DMS79 (cell line): Measurements from ENCODE around the gene SDC3.

ENCODE experiments used
- DNase-seq: peaks from one replicate; lab custom pipeline; 2025; lab: John Stamatoyannopoulos, UW

Gene SDC3

DNA sequence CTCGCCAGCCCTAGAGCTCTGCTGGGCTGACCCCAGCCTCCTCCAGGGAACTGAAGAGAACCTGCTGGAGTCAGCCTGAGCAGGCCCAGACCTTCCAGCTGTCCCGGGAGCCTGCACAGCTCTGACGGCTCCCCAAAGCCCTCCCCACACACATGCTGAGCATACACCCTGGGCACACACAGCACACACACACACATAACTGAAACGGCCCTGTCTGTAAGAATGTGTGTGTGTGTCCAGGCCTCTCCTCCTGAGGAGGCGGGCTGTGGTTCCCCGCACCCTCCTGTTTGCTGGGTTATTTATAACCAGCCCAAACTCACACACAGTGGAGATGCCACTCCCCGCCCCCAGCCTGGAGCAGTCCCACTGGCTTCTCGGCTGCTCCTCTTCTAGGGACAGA, 20.2 kb downstream of the SDC3 start:
- DNase-seq = no peak

- DNase-seq = no peak
Observed at GRCh38 chr1:30887485-30888315, 20.9 kb downstream of the SDC3 start.

GRCh38 chr1:30886710-30887428, 21.7 kb downstream of the SDC3 start:
- no peak for DNase-seq

DNA sequence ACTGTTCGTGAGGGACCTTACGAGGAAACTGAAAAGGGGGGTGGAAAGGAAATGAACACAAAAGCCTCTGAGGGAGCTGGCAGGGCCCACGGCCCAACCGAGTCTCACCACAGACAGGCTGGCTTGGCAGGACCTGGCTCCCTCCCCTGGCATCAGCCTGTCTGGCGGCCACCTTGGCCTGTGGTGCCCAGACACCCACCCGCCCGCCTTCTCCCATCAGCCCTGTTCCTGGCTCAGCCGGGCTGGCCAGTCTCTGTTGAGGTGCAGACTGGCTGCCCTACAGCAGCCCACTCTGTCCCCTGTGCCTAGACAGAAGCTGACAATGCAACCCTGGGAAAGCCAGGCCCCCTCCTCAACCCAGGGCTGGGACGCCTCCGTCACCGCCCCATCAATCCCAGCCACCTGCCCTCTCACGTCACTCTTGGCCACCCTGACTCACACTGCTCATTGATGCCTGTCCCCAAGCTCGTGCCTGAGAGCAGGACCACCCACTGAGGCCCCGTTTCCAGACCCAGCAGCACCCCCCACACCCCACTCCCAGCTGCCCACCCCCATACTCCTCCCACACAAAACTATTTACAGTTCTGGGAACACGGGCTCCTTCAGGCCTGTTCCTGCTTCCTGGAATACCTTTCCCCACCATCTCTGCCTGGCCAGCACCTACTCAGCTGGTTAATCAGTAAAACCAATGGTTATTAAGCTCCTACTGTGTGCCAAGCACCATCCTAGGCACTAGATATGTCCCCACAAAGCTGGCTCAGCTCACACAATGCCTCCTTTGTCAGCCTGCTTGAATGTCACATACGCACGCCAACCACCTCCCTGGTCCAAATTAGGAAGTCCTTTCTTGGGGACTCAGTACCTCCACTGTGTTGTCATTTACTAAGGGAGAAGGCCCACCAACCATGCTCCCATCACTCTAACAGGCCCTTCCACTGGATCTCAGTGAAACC, 22.7 kb downstream of the SDC3 start:
- DNase-seq = no peak

GRCh38 chr1:30884723-30885122, 23.8 kb downstream of the SDC3 start:
- DNase-seq = no peak

GRCh38 chr1:30883389-30884172, 25.0 kb downstream of the SDC3 start:
- DNase-seq = no peak

DNA sequence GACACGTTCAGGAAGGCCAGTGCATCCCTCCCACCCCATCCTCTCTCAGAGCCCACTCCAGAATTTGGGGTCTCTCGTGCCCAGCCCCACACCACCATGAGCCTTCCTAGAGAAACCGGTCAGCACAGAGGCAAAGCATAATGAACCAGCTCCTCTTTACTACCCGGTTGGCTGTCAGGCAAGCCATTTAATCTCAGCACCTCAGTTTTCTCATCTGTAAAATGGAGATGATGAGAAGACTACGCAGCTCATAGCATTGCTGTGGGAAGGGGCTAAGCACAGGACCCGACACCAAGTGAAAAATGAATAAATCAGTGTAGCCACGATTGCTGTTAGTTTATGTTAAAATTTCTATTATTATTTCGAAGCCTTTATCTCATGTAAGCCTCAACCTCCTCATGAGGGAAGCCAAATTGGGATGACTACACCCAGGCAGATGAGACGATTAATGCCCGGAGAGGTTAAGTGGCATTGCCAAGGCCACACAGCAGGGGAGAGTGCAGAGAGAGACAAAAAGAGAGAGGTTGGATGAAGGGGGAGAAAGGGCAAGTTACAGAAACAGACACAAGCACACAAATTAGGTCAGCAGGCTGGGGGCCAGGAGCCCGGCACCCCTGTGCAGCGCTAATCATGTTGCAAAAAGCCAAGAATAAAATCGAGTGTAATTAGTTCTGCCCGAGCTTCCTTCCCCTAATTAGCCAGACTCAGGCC, 25.7 kb downstream of the SDC3 start:
- no peak for DNase-seq

- no peak for DNase-seq
Observed at GRCh38 chr1:30881319-30882181, 27.0 kb downstream of the SDC3 start.

- DNase-seq = no peak
Observed at GRCh38 chr1:30880678-30881318, 27.8 kb downstream of the SDC3 start.

DNA sequence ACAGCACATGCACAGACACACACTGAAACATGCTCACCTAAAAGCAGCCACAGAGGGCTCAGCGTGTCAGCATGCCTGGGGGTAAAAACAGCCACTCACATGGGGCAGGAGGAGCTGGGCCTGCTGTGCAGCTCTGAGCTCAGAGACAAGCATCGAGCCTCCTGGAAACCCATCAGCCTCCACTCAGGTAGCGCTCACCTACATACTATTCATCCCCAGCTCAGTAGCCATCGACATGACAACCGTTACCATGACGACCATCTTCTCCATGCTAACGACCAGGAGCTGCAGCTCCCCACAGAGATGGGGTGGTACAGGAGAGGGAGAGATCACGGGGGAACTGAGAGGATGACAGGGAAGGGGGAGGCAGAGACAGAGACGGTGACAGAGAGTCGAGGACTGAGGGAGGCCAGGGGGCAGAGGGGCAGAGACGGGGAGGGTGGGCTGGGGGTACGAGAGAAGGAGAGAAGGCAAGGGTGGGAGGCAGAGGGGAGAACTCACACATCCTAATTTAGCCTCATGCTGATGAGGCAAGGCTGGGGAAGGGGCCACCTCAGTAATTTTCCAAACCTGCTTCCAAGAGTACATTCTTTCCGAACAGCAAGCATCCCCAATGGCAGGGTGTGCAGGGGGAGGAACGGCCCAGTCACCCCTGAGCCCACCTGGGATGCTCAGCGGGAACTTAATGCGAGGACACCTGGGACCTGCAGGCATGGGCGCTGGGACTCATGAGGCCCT, 28.4 kb downstream of the SDC3 start:
- peak; percentile 92 for DNase-seq

DNA sequence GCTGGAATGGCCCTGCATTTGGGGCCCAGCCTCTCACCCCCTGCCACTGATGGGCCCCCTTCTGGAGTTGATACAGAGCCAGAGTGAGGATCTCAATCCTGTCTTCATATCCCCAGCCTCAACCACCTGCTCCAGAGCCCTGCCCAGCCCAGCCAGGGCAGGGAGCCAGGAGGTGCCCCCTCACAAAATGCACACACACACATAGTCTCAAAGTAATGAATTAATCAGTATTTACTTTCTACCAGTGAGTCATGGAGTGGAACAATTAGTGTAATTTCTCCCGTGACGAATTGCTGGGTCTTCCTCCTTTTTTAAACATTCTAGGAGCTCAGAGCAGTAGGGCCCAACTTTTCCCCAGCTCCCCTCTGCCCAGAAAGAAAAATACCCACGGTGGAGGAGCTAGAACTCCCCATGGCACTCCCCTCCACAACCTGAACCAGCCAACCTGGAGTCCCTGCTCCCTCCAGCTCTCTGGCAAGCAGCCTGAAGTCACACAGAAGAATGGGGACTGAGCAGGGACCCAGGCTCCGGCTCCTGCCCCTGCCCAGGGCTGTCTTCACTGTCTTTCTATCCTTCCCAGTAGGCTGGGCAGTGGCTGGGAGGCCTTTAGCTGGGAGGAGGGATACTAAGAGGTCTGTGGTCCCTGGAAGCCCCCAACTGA, 29.3 kb downstream of the SDC3 start:
- DNase-seq = peak; percentile 59

- DNase-seq = no peak
Observed at GRCh38 chr1:30878559-30878958, 30.0 kb downstream of the SDC3 start.

- DNase-seq = no peak
Observed at GRCh38 chr1:30878016-30878415, 30.5 kb downstream of the SDC3 start.

GRCh38 chr1:30877205-30877912, 31.2 kb downstream of the SDC3 start:
- DNase-seq = no peak

- DNase-seq = no peak
Observed at GRCh38 chr1:30876451-30877204, 31.9 kb downstream of the SDC3 start.

DNA sequence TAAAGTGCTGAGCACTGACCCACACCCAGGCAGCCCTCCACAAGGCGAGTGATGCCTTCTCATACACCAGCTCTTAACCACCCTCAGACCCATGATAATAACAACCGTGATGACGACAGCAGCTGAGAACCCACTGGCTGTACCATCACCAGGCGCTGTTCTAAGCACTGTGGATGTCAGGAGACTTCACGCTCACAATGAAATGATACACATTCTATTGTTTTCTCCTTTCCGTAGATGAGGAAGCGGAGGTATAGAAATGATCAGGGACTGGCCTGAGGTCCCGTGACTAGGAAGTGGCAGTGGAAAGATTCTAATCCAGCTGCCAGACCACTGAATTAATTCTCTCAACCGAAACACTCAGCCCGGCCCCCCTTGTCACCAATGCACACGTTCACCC, 32.6 kb downstream of the SDC3 start:
- no peak for DNase-seq

- DNase-seq = no peak
Observed at GRCh38 chr1:30875197-30875596, 33.4 kb downstream of the SDC3 start.
